Esophagus muscularis mucosa (tissue), 4 donors: ENCODE results near the gene PPP2R1A.

Experiments
- EP300 ChIP-seq: sonication (generic); formaldehyde crosslinking; IDR thresholded peaks from one replicate; pipeline ENCODE4 v1.6.1; 2017; ENCODE audit warnings: antibody characterized with exemption
- POLR2AphosphoS5 ChIP-seq, 2 donors: sonication (generic); formaldehyde crosslinking; IDR thresholded peaks; one replicate each; pipeline ENCODE4 v1.6.1; 2017; ENCODE audit warnings: antibody characterized with exemption in 2 of 2
- TF ChIP-seq, protein P1 (sequence below), 3 experiments: fragments of 200-600 bp in 2 of 3; fragments of 450-650 bp in 1 of 3; sonication (generic) in 2 of 3; IDR thresholded peaks; one replicate each; pipeline ENCODE4 v1.5.1; 2017 to 2019; ENCODE audit warnings: antibody characterized with exemption in 3 of 3, mild to moderate bottlenecking in 2 of 3, moderate library complexity in 1 of 3

- TF ChIP-seq, protein P1, sequence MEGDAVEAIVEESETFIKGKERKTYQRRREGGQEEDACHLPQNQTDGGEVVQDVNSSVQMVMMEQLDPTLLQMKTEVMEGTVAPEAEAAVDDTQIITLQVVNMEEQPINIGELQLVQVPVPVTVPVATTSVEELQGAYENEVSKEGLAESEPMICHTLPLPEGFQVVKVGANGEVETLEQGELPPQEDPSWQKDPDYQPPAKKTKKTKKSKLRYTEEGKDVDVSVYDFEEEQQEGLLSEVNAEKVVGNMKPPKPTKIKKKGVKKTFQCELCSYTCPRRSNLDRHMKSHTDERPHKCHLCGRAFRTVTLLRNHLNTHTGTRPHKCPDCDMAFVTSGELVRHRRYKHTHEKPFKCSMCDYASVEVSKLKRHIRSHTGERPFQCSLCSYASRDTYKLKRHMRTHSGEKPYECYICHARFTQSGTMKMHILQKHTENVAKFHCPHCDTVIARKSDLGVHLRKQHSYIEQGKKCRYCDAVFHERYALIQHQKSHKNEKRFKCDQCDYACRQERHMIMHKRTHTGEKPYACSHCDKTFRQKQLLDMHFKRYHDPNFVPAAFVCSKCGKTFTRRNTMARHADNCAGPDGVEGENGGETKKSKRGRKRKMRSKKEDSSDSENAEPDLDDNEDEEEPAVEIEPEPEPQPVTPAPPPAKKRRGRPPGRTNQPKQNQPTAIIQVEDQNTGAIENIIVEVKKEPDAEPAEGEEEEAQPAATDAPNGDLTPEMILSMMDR (IDR thresholded peaks at IDR 0.05), result no peak
- no peak for TF ChIP-seq POLR2AphosphoS5 (IDR thresholded peaks at IDR 0.05)
- TF ChIP-seq EP300, result no peak
Measured at GRCh38 chr19:52273301-52273700, 83.4 kb downstream of the PPP2R1A start.
